ENCODE data around the gene ENOSF1.

Gene ENOSF1

GRCh38 chr18:706405-706804 lies 6.0 kb downstream of the ENOSF1 start:
- H2AFZ ChIP-seq (ENCODE audit: low read length), result no peak overlapping the region
- H3F3A ChIP-seq (ENCODE audit: low read depth), result no peaks in the 10 kb centered on the region; the same call in 1 of the 2 replicates
- H3K4me2 ChIP-seq (ENCODE audit: low read depth, low read length, poor library complexity, severe bottlenecking), result no peak overlapping the region
- H3K27me3 ChIP-seq (ENCODE audit: insufficient read depth, low read length, poor library complexity, severe bottlenecking), result no peaks in the 10 kb centered on the region
- TF ChIP-seq EZH2phosphoT487 (IDR thresholded peaks at IDR 0.05; ENCODE audit: borderline replicate concordance), result no peak
- TF ChIP-seq, protein P1, sequence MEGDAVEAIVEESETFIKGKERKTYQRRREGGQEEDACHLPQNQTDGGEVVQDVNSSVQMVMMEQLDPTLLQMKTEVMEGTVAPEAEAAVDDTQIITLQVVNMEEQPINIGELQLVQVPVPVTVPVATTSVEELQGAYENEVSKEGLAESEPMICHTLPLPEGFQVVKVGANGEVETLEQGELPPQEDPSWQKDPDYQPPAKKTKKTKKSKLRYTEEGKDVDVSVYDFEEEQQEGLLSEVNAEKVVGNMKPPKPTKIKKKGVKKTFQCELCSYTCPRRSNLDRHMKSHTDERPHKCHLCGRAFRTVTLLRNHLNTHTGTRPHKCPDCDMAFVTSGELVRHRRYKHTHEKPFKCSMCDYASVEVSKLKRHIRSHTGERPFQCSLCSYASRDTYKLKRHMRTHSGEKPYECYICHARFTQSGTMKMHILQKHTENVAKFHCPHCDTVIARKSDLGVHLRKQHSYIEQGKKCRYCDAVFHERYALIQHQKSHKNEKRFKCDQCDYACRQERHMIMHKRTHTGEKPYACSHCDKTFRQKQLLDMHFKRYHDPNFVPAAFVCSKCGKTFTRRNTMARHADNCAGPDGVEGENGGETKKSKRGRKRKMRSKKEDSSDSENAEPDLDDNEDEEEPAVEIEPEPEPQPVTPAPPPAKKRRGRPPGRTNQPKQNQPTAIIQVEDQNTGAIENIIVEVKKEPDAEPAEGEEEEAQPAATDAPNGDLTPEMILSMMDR (conservative IDR thresholded peaks at IDR 0.05; ENCODE audit: low read length), result no peak
- no peaks in the 10 kb centered on the region for H3K36me3 ChIP-seq (ENCODE audit: insufficient read depth, low read length)
- no peaks in the 10 kb centered on the region for H3K9me2 ChIP-seq (replicated peaks; ENCODE audit: low read depth, low read length)
- H4K20me1 ChIP-seq (ENCODE audit: insufficient read depth, low read length, poor library complexity, severe bottlenecking), result no peaks in the 10 kb centered on the region
- H3K79me2 ChIP-seq (ENCODE audit: insufficient read depth, low read length), result peaks cover 11% of the 10 kb centered on the region; the same call in 1 of the 2 replicates
- peaks cover 4% of the 10 kb centered on the region for H3K4me1 ChIP-seq (ENCODE audit: insufficient read depth, low read length, poor library complexity, severe bottlenecking)
- H3K4me3 ChIP-seq (ENCODE audit: low read length, poor library complexity, severe bottlenecking), result no peak overlapping the region
- H3K9me3 ChIP-seq (ENCODE audit: insufficient read depth, low read depth, low read length), result no peaks in the 10 kb centered on the region
- no peak overlapping the region for H3K9ac ChIP-seq (ENCODE audit: low read depth, low read length, poor library complexity, severe bottlenecking)

DNA sequence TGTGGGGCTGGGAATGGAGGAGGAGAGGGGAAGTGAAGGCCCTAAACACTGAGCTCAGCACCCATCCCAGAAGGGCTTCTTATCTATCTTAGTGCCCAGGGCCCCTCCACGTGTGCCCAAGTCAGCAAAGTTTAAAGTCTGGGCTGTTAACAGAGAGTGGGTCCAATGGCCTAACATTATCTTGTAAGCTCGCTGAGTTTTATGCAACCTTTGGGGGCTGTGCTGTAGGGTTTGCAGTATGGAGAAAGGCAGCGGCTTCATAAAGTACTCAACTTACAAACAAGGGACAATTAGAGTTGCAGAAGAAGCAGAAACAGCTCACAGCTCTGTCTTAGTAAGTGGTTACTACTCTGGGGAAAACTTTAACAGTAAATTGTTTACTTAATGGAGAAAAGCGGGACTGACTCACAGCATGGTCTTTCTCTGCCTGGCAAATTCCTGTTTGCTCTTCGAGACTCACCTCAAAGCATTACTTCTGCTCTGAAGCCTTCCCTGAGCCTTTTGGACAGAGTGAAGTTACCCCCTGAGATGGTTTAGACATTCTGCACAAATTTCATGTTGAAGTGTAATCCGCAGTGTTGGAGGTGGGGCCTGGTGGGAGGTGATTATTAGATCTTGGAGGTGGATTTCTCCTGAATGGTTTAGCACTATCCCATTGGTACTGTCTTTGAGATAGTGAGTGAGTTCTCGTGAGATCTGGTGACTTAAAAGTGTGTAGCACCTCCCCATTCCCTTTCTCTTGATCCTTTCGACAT lies 9.0 kb downstream of the ENOSF1 start:
- TF ChIP-seq EZH2phosphoT487 (IDR thresholded peaks at IDR 0.05; ENCODE audit: borderline replicate concordance), result no peak
- TF ChIP-seq, protein P1 (conservative IDR thresholded peaks at IDR 0.05; ENCODE audit: low read length), result no peak
- Histone ChIP-seq H2AFZ (ENCODE audit: low read length) (peak overlapping the region; percentile 17; the same call in 1 of the 2 replicates), H4K20me1 (ENCODE audit: insufficient read depth, low read length, poor library complexity, severe bottlenecking) (no peaks in the 10 kb centered on the region), H3K4me3 (ENCODE audit: low read length, poor library complexity, severe bottlenecking) (no peak overlapping the region), H3K9me3 (ENCODE audit: insufficient read depth, low read depth, low read length) (no peaks in the 10 kb centered on the region), H3K4me2 (ENCODE audit: low read depth, low read length, poor library complexity, severe bottlenecking) (no peak overlapping the region), H3K4me1 (ENCODE audit: insufficient read depth, low read length, poor library complexity, severe bottlenecking) (peaks cover 4% of the 10 kb centered on the region), H3K79me2 (ENCODE audit: insufficient read depth, low read length) (no peaks in the 10 kb centered on the region), H3F3A (ENCODE audit: low read depth) (no peaks in the 10 kb centered on the region; the same call in 1 of the 2 replicates), H3K36me3 (ENCODE audit: insufficient read depth, low read length) (no peaks in the 10 kb centered on the region), H3K9me2 (replicated peaks; ENCODE audit: low read depth, low read length) (no peaks in the 10 kb centered on the region), H3K27me3 (ENCODE audit: insufficient read depth, low read length, poor library complexity, severe bottlenecking) (no peaks in the 10 kb centered on the region), H3K9ac (ENCODE audit: low read depth, low read length, poor library complexity, severe bottlenecking) (no peak overlapping the region)

GRCh38 chr18:697800-698199 lies 14.6 kb downstream of the ENOSF1 start:
- H3K4me1 ChIP-seq (ENCODE audit: insufficient read depth, low read length, poor library complexity, severe bottlenecking), result peaks cover 12% of the 10 kb centered on the region
- TF ChIP-seq, protein P1 (conservative IDR thresholded peaks at IDR 0.05; ENCODE audit: low read length), result no peak
- no peak for TF ChIP-seq EZH2phosphoT487 (IDR thresholded peaks at IDR 0.05; ENCODE audit: borderline replicate concordance)
- no peaks in the 10 kb centered on the region for H3K36me3 ChIP-seq (ENCODE audit: insufficient read depth, low read length)
- no peak overlapping the region for H3K9ac ChIP-seq (ENCODE audit: low read depth, low read length, poor library complexity, severe bottlenecking)
- no peak overlapping the region for H3K4me2 ChIP-seq (ENCODE audit: low read depth, low read length, poor library complexity, severe bottlenecking)
- no peak overlapping the region for H2AFZ ChIP-seq (ENCODE audit: low read length)
- no peaks in the 10 kb centered on the region for H4K20me1 ChIP-seq (ENCODE audit: insufficient read depth, low read length, poor library complexity, severe bottlenecking)
- no peaks in the 10 kb centered on the region for H3K27me3 ChIP-seq (ENCODE audit: insufficient read depth, low read length, poor library complexity, severe bottlenecking)
- no peak overlapping the region for H3K4me3 ChIP-seq (ENCODE audit: low read length, poor library complexity, severe bottlenecking)
- no peaks in the 10 kb centered on the region for H3K9me2 ChIP-seq (replicated peaks; ENCODE audit: low read depth, low read length)
- H3K79me2 ChIP-seq (ENCODE audit: insufficient read depth, low read length), result no peaks in the 10 kb centered on the region
- H3K9me3 ChIP-seq (ENCODE audit: insufficient read depth, low read depth, low read length), result no peaks in the 10 kb centered on the region
- H3F3A ChIP-seq (ENCODE audit: low read depth), result no peaks in the 10 kb centered on the region
